ENCODE measurements around the gene PPFIBP1. TPM values are rescaled to one million over a fixed set of nuclear protein-coding genes. Genes with fewer than 3 reads are reported as not detected.
"Not testable (repeated sequence)": the region's sequence is repeated elsewhere in the genome, so short reads cannot be mapped to it uniquely, and the experiment has no call there.

Gene PPFIBP1
- total RNA-seq, 1 experiment from 2014 or later: 1.2 TPM

GRCh38 chr12:27580561-27581330, 56.7 kb downstream of the PPFIBP1 start:
- no peak overlapping the region for H3K4me2 ChIP-seq (ENCODE audit: low read depth, low read length, poor library complexity, severe bottlenecking)
- H3K9me2 ChIP-seq (replicated peaks; ENCODE audit: insufficient read depth, low read length): no peaks in the 10 kb centered on the region
- H3K27me3 ChIP-seq (ENCODE audit: low read length): no peaks in the 10 kb centered on the region
- no peak overlapping the region for H3K4me3 ChIP-seq (ENCODE audit: low read length)
- no peaks in the 10 kb centered on the region for H3K79me2 ChIP-seq (ENCODE audit: low read length)
- H3K4me1 ChIP-seq (ENCODE audit: low read length): no peaks in the 10 kb centered on the region
- H3K9me3 ChIP-seq (ENCODE audit: low read length): no peaks in the 10 kb centered on the region
- no peak overlapping the region for H3K27ac ChIP-seq (ENCODE audit: low read length)
- no peak overlapping the region for H3K9ac ChIP-seq (ENCODE audit: low read length)
- no peaks in the 10 kb centered on the region for H4K20me1 ChIP-seq (ENCODE audit: insufficient read depth, low read depth, low read length)
- H2AFZ ChIP-seq (ENCODE audit: low read length): no peak overlapping the region
- H3K36me3 ChIP-seq (ENCODE audit: insufficient read depth, low read length): no peaks in the 10 kb centered on the region
- no peak for DNase-seq

- H3K27me3 ChIP-seq (ENCODE audit: low read length); DNase-seq; H3K4me3 ChIP-seq (ENCODE audit: low read length); H3K79me2 ChIP-seq (ENCODE audit: low read length); H3K9ac ChIP-seq (ENCODE audit: low read length); H3K9me3 ChIP-seq (ENCODE audit: low read length); H3K27ac ChIP-seq (ENCODE audit: low read length); H4K20me1 ChIP-seq (ENCODE audit: insufficient read depth, low read depth, low read length); H3K4me2 ChIP-seq (ENCODE audit: low read depth, low read length, poor library complexity, severe bottlenecking); H2AFZ ChIP-seq (ENCODE audit: low read length); H3K36me3 ChIP-seq (ENCODE audit: insufficient read depth, low read length); H3K9me2 ChIP-seq (replicated peaks; ENCODE audit: insufficient read depth, low read length); H3K4me1 ChIP-seq (ENCODE audit: low read length): not testable (repeated sequence)
Measured at GRCh38 chr12:27581331-27581671, 57.3 kb downstream of the PPFIBP1 start.

GRCh38 chr12:27581833-27582232, 57.8 kb downstream of the PPFIBP1 start:
- not testable (repeated sequence) for H3K36me3 ChIP-seq (ENCODE audit: insufficient read depth, low read length); H3K4me1 ChIP-seq (ENCODE audit: low read length); H3K79me2 ChIP-seq (ENCODE audit: low read length); H3K27ac ChIP-seq (ENCODE audit: low read length); H3K4me3 ChIP-seq (ENCODE audit: low read length); H3K4me2 ChIP-seq (ENCODE audit: low read depth, low read length, poor library complexity, severe bottlenecking); H4K20me1 ChIP-seq (ENCODE audit: insufficient read depth, low read depth, low read length); H3K27me3 ChIP-seq (ENCODE audit: low read length); H2AFZ ChIP-seq (ENCODE audit: low read length); H3K9ac ChIP-seq (ENCODE audit: low read length); H3K9me2 ChIP-seq (replicated peaks; ENCODE audit: insufficient read depth, low read length); DNase-seq; H3K9me3 ChIP-seq (ENCODE audit: low read length)

GRCh38 chr12:27582445-27582844, 58.4 kb downstream of the PPFIBP1 start:
- H3K27me3 ChIP-seq (ENCODE audit: low read length); H3K9me3 ChIP-seq (ENCODE audit: low read length); H3K27ac ChIP-seq (ENCODE audit: low read length); H4K20me1 ChIP-seq (ENCODE audit: insufficient read depth, low read depth, low read length); H3K36me3 ChIP-seq (ENCODE audit: insufficient read depth, low read length); DNase-seq; H3K9me2 ChIP-seq (replicated peaks; ENCODE audit: insufficient read depth, low read length); H3K79me2 ChIP-seq (ENCODE audit: low read length); H2AFZ ChIP-seq (ENCODE audit: low read length); H3K9ac ChIP-seq (ENCODE audit: low read length); H3K4me3 ChIP-seq (ENCODE audit: low read length); H3K4me1 ChIP-seq (ENCODE audit: low read length); H3K4me2 ChIP-seq (ENCODE audit: low read depth, low read length, poor library complexity, severe bottlenecking): not testable (repeated sequence)

- Histone ChIP-seq H3K9me2 (replicated peaks; ENCODE audit: insufficient read depth, low read length) (no peaks in the 10 kb centered on the region), H3K36me3 (ENCODE audit: insufficient read depth, low read length) (no peaks in the 10 kb centered on the region), H3K4me1 (ENCODE audit: low read length) (no peaks in the 10 kb centered on the region), H3K4me2 (ENCODE audit: low read depth, low read length, poor library complexity, severe bottlenecking) (no peak overlapping the region), H2AFZ (ENCODE audit: low read length) (no peak overlapping the region), H3K27me3 (ENCODE audit: low read length) (no peaks in the 10 kb centered on the region), H3K79me2 (ENCODE audit: low read length) (no peaks in the 10 kb centered on the region), H4K20me1 (ENCODE audit: insufficient read depth, low read depth, low read length) (no peaks in the 10 kb centered on the region), H3K27ac (ENCODE audit: low read length) (no peak overlapping the region), H3K9ac (ENCODE audit: low read length) (no peak overlapping the region), H3K4me3 (ENCODE audit: low read length) (no peak overlapping the region), H3K9me3 (ENCODE audit: low read length) (no peaks in the 10 kb centered on the region)
- DNase-seq: no peak
Measured at GRCh38 chr12:27583057-27583797, 59.2 kb downstream of the PPFIBP1 start.

- Histone ChIP-seq H3K4me2 (ENCODE audit: low read depth, low read length, poor library complexity, severe bottlenecking) (no peak overlapping the region), H3K4me1 (ENCODE audit: low read length) (no peaks in the 10 kb centered on the region), H3K9me3 (ENCODE audit: low read length) (no peaks in the 10 kb centered on the region), H3K9me2 (replicated peaks; ENCODE audit: insufficient read depth, low read length) (no peaks in the 10 kb centered on the region), H3K27me3 (ENCODE audit: low read length) (no peaks in the 10 kb centered on the region), H3K79me2 (ENCODE audit: low read length) (no peaks in the 10 kb centered on the region), H3K4me3 (ENCODE audit: low read length) (no peak overlapping the region), H4K20me1 (ENCODE audit: insufficient read depth, low read depth, low read length) (no peaks in the 10 kb centered on the region), H3K36me3 (ENCODE audit: insufficient read depth, low read length) (no peaks in the 10 kb centered on the region), H3K9ac (ENCODE audit: low read length) (no peak overlapping the region), H3K27ac (ENCODE audit: low read length) (no peak overlapping the region), H2AFZ (ENCODE audit: low read length) (no peak overlapping the region)
- DNase-seq: no peak
Measured at GRCh38 chr12:27583981-27584380, 60.0 kb downstream of the PPFIBP1 start.

GRCh38 chr12:27585739-27586265, 61.8 kb downstream of the PPFIBP1 start:
- Histone ChIP-seq H3K4me3 (ENCODE audit: low read length) (no peak overlapping the region), H3K9me3 (ENCODE audit: low read length) (no peaks in the 10 kb centered on the region), H4K20me1 (ENCODE audit: insufficient read depth, low read depth, low read length) (no peaks in the 10 kb centered on the region), H3K79me2 (ENCODE audit: low read length) (no peaks in the 10 kb centered on the region), H3K9ac (ENCODE audit: low read length) (no peak overlapping the region), H3K27me3 (ENCODE audit: low read length) (no peaks in the 10 kb centered on the region), H3K9me2 (replicated peaks; ENCODE audit: insufficient read depth, low read length) (no peaks in the 10 kb centered on the region), H2AFZ (ENCODE audit: low read length) (no peak overlapping the region), H3K4me2 (ENCODE audit: low read depth, low read length, poor library complexity, severe bottlenecking) (no peak overlapping the region), H3K27ac (ENCODE audit: low read length) (no peak overlapping the region), H3K4me1 (ENCODE audit: low read length) (no peaks in the 10 kb centered on the region), H3K36me3 (ENCODE audit: insufficient read depth, low read length) (no peaks in the 10 kb centered on the region)
- DNase-seq: no peak

- not testable (repeated sequence) for H3K9me2 ChIP-seq (replicated peaks; ENCODE audit: insufficient read depth, low read length); H3K9ac ChIP-seq (ENCODE audit: low read length); H3K9me3 ChIP-seq (ENCODE audit: low read length); H3K4me1 ChIP-seq (ENCODE audit: low read length); H3K4me2 ChIP-seq (ENCODE audit: low read depth, low read length, poor library complexity, severe bottlenecking); H4K20me1 ChIP-seq (ENCODE audit: insufficient read depth, low read depth, low read length); H3K4me3 ChIP-seq (ENCODE audit: low read length); H2AFZ ChIP-seq (ENCODE audit: low read length); H3K79me2 ChIP-seq (ENCODE audit: low read length); H3K36me3 ChIP-seq (ENCODE audit: insufficient read depth, low read length); H3K27ac ChIP-seq (ENCODE audit: low read length); H3K27me3 ChIP-seq (ENCODE audit: low read length); DNase-seq
Measured at GRCh38 chr12:27588075-27588730, 64.2 kb downstream of the PPFIBP1 start.
